Measurements from ENCODE around the gene DDR2.

DNA sequence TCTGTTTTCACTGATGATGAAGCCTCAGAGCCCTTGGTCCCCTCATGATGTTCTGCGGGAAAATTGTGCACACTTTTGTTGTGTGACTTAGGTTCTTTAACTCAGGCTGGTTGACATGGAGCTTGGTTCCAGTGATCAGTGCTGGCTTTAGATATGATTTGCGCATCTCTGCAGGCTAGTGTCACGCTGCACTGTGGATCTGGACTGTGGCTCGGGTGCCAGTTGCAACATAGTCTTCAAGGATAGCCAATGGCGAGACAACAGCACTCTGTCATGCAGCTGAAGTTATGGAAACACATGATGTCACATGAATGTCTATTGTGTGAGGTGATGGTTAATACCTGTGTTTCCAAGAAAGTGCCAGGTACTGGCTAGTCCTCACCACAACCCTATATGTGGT, 56.7 kb downstream of the DDR2 start:
- TF ChIP-seq, protein P1, sequence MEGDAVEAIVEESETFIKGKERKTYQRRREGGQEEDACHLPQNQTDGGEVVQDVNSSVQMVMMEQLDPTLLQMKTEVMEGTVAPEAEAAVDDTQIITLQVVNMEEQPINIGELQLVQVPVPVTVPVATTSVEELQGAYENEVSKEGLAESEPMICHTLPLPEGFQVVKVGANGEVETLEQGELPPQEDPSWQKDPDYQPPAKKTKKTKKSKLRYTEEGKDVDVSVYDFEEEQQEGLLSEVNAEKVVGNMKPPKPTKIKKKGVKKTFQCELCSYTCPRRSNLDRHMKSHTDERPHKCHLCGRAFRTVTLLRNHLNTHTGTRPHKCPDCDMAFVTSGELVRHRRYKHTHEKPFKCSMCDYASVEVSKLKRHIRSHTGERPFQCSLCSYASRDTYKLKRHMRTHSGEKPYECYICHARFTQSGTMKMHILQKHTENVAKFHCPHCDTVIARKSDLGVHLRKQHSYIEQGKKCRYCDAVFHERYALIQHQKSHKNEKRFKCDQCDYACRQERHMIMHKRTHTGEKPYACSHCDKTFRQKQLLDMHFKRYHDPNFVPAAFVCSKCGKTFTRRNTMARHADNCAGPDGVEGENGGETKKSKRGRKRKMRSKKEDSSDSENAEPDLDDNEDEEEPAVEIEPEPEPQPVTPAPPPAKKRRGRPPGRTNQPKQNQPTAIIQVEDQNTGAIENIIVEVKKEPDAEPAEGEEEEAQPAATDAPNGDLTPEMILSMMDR (IDR thresholded peaks at IDR 0.05; ENCODE audit: poor library complexity, severe bottlenecking) = no peak
- TF ChIP-seq POLR2AphosphoS5 (IDR thresholded peaks at IDR 0.05) (no peak), EZH2 (IDR thresholded peaks at IDR 0.05; ENCODE audit: borderline replicate concordance, insufficient read depth, low read length, poor library complexity, severe bottlenecking) (no peak), EP300 (conservative IDR thresholded peaks at IDR 0.05; ENCODE audit: poor library complexity, severe bottlenecking) (no peak), TAF1 (IDR thresholded peaks at IDR 0.05; ENCODE audit: low read depth) (no peak), MXI1 (conservative IDR thresholded peaks at IDR 0.05; ENCODE audit: poor library complexity, severe bottlenecking) (no peak), SMC3 (conservative IDR thresholded peaks at IDR 0.05; ENCODE audit: poor library complexity) (no peak), RAD21 (conservative IDR thresholded peaks at IDR 0.05) (no peak)
- TF ChIP-seq, protein P2, sequence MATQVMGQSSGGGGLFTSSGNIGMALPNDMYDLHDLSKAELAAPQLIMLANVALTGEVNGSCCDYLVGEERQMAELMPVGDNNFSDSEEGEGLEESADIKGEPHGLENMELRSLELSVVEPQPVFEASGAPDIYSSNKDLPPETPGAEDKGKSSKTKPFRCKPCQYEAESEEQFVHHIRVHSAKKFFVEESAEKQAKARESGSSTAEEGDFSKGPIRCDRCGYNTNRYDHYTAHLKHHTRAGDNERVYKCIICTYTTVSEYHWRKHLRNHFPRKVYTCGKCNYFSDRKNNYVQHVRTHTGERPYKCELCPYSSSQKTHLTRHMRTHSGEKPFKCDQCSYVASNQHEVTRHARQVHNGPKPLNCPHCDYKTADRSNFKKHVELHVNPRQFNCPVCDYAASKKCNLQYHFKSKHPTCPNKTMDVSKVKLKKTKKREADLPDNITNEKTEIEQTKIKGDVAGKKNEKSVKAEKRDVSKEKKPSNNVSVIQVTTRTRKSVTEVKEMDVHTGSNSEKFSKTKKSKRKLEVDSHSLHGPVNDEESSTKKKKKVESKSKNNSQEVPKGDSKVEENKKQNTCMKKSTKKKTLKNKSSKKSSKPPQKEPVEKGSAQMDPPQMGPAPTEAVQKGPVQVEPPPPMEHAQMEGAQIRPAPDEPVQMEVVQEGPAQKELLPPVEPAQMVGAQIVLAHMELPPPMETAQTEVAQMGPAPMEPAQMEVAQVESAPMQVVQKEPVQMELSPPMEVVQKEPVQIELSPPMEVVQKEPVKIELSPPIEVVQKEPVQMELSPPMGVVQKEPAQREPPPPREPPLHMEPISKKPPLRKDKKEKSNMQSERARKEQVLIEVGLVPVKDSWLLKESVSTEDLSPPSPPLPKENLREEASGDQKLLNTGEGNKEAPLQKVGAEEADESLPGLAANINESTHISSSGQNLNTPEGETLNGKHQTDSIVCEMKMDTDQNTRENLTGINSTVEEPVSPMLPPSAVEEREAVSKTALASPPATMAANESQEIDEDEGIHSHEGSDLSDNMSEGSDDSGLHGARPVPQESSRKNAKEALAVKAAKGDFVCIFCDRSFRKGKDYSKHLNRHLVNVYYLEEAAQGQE (IDR thresholded peaks at IDR 0.05; ENCODE audit: borderline replicate concordance) = no peak
